SK-N-SH treated with all-trans-retinoic acid at 6 μM for 48 hours (cell line): ENCODE measurements around the gene RAMP3.

Experiments used
- ATAC-seq: fragments of 200-7000 bp; cut with Tn5 transposase; 3 replicates; pipeline ENCODE4 v1.9.1; 2020; ENCODE audit warnings: mild to moderate bottlenecking, moderate library complexity
- ARNTL ChIP-seq: fragments of 450-650 bp; formaldehyde crosslinking; IDR thresholded peaks from 2 replicates; pipeline ENCODE4 v1.5.0; 2020; ENCODE audit warnings: low read depth, mild to moderate bottlenecking, moderate library complexity, borderline replicate concordance
- BACH2 ChIP-seq: fragments of 250-450 bp; sonication (Bioruptor Pico); IDR thresholded peaks from 2 replicates; pipeline ENCODE4 v1.9.0; 2021; ENCODE audit warnings: mild to moderate bottlenecking, borderline replicate concordance
- CREB5 ChIP-seq: fragments of 250-450 bp; sonication (Bioruptor Pico); IDR thresholded peaks from 2 replicates; pipeline ENCODE4 v1.5.1; 2020; ENCODE audit warnings: low read depth, mild to moderate bottlenecking, moderate library complexity
- CSDC2 ChIP-seq: fragments of 250-450 bp; sonication (Bioruptor Pico); IDR thresholded peaks from 2 replicates; pipeline ENCODE4 v1.5.0; 2020; ENCODE audit warnings: mild to moderate bottlenecking, moderate library complexity
- CSRNP3 ChIP-seq: fragments of 250-450 bp; sonication (Bioruptor Pico); IDR thresholded peaks from 2 replicates; pipeline ENCODE4 v1.5.1; 2021; ENCODE audit warnings: mild to moderate bottlenecking, moderate library complexity
- ESRRG ChIP-seq: fragments of 250-450 bp; sonication (Bioruptor Pico); IDR thresholded peaks from 2 replicates; pipeline ENCODE4 v1.6.1; 2021; ENCODE audit warnings: mild to moderate bottlenecking
- GLIS3 ChIP-seq: fragments of 250-450 bp; sonication (Bioruptor Pico); IDR thresholded peaks from 2 replicates; pipeline ENCODE4 v1.5.0; 2020; ENCODE audit warnings: mild to moderate bottlenecking, moderate library complexity
- ISL1 ChIP-seq: fragments of 250-450 bp; sonication (Bioruptor Pico); IDR thresholded peaks from 2 replicates; pipeline ENCODE4 v2.1.2; 2022; ENCODE audit warnings: mild to moderate bottlenecking, moderate library complexity
- OSR1 ChIP-seq: fragments of 250-450 bp; sonication (Bioruptor Pico); IDR thresholded peaks from 2 replicates; pipeline ENCODE4 v1.8.0; 2022; ENCODE audit warnings: moderate library complexity, mild to moderate bottlenecking, inconsistent platforms
- POU6F1 ChIP-seq: fragments of 250-450 bp; sonication (Bioruptor Pico); IDR thresholded peaks from 2 replicates; pipeline ENCODE4 v1.8.0; 2021; ENCODE audit warnings: low read depth, mild to moderate bottlenecking, moderate library complexity, borderline replicate concordance
- RARB ChIP-seq: fragments of 250-450 bp; sonication (Bioruptor Pico); IDR thresholded peaks from 2 replicates; pipeline ENCODE4 v1.8.0; 2021; ENCODE audit warnings: mild to moderate bottlenecking, moderate library complexity
- TCF4 ChIP-seq: fragments of 250-450 bp; sonication (Bioruptor Pico); IDR thresholded peaks from 2 replicates; pipeline ENCODE4 v1.8.0; 2021; ENCODE audit warnings: mild to moderate bottlenecking, moderate library complexity, borderline replicate concordance
- TOX ChIP-seq: fragments of 250-450 bp; sonication (Bioruptor Pico); IDR thresholded peaks from 2 replicates; pipeline ENCODE4 v1.8.0; 2021; ENCODE audit warnings: mild to moderate bottlenecking, moderate library complexity, borderline replicate concordance
- TSHZ2 ChIP-seq: fragments of 250-450 bp; sonication (Bioruptor Pico); IDR thresholded peaks from 2 replicates; pipeline ENCODE4 v1.5.0; 2020; ENCODE audit warnings: mild to moderate bottlenecking, moderate library complexity
- ZC3H10 ChIP-seq: fragments of 250-450 bp; sonication (Bioruptor Pico); IDR thresholded peaks from 2 replicates; pipeline ENCODE4 v1.5.1; 2021; ENCODE audit warnings: mild to moderate bottlenecking, moderate library complexity
- ZFP30 ChIP-seq: fragments of 450-650 bp; formaldehyde crosslinking; IDR thresholded peaks from 2 replicates; pipeline ENCODE4 v1.5.0; 2022; ENCODE audit warnings: mild to moderate bottlenecking, moderate library complexity
- ZNF565 ChIP-seq: fragments of 450-650 bp; formaldehyde crosslinking; conservative IDR thresholded peaks from 2 replicates; pipeline ENCODE4 v1.5.0; 2020; ENCODE audit warnings: low read depth, mild to moderate bottlenecking, moderate library complexity
- ZNF70 ChIP-seq: fragments of 450-650 bp; formaldehyde crosslinking; IDR thresholded peaks from 2 replicates; pipeline ENCODE4 v1.5.0; 2020; ENCODE audit warnings: mild to moderate bottlenecking, moderate library complexity
- ZNF8 ChIP-seq: fragments of 450-650 bp; formaldehyde crosslinking; IDR thresholded peaks from 2 replicates; pipeline ENCODE4 v1.5.0; 2020; ENCODE audit warnings: mild to moderate bottlenecking, moderate library complexity

RAMP3 gene

GRCh38 chr7:45155941-45156340 is 1.6 kb upstream of the RAMP3 start (continued):
- TF ChIP-seq POU6F1 (CRISPR knock-in tag) (no peak), BACH2 (CRISPR knock-in tag) (no peak), ISL1 (CRISPR knock-in tag) (no peak)
- TF ChIP-seq, all 23 proteins: peak for 0

GRCh38 chr7:45156516-45157272 is 897 bp upstream of the RAMP3 start:
- TF ChIP-seq TSHZ2 (no peak), RARB (no peak)
- TF ChIP-seq, all 23 proteins: peak for 0
- ATAC-seq: no peak

- no peak for TF ChIP-seq ESRRG (CRISPR knock-in tag)
- no peak for TF ChIP-seq GLIS3 (CRISPR knock-in tag)
- TF ChIP-seq BACH2 (CRISPR knock-in tag): no peak
- TF ChIP-seq OSR1: no peak
- TF ChIP-seq CSRNP3 (CRISPR knock-in tag): no peak
- TF ChIP-seq ARNTL: no peak
- TF ChIP-seq TCF4: no peak
- TF ChIP-seq POU6F1 (CRISPR knock-in tag): no peak
- no peak for TF ChIP-seq ZNF70 (CRISPR knock-in tag)
- TF ChIP-seq ZNF8 (CRISPR knock-in tag): no peak
- no peak for ATAC-seq
These were observed 322 bp upstream of the RAMP3 start for GRCh38 chr7:45157286-45157652.

- ATAC-seq: no peak
- TF ChIP-seq TOX (CRISPR knock-in tag) (no peak), GLIS3 (CRISPR knock-in tag) (no peak), ZNF70 (CRISPR knock-in tag) (no peak), ISL1 (CRISPR knock-in tag) (no peak), ZNF8 (CRISPR knock-in tag) (no peak), BACH2 (CRISPR knock-in tag) (no peak), ZNF565 (no peak), OSR1 (no peak), CSDC2 (no peak), CSRNP3 (CRISPR knock-in tag) (no peak), ZC3H10 (CRISPR knock-in tag) (no peak), POU6F1 (CRISPR knock-in tag) (no peak), CREB5 (CRISPR knock-in tag) (no peak), ZFP30 (CRISPR knock-in tag) (no peak), TSHZ2 (no peak), ARNTL (no peak), ESRRG (CRISPR knock-in tag) (no peak)
These were observed 880 bp downstream of the RAMP3 start for GRCh38 chr7:45158471-45158870.
